Measurements from ENCODE around the gene NPM1. TPM values are rescaled to one million over a fixed set of nuclear protein-coding genes. Genes with fewer than 3 reads are reported as not detected.
A peak's percentile ranks its signal among the peaks of the same experiment; 100 is the strongest.

The NPM1 gene
- total RNA-seq, 1 experiment from 2014 or later, result 2,693 TPM

DNA sequence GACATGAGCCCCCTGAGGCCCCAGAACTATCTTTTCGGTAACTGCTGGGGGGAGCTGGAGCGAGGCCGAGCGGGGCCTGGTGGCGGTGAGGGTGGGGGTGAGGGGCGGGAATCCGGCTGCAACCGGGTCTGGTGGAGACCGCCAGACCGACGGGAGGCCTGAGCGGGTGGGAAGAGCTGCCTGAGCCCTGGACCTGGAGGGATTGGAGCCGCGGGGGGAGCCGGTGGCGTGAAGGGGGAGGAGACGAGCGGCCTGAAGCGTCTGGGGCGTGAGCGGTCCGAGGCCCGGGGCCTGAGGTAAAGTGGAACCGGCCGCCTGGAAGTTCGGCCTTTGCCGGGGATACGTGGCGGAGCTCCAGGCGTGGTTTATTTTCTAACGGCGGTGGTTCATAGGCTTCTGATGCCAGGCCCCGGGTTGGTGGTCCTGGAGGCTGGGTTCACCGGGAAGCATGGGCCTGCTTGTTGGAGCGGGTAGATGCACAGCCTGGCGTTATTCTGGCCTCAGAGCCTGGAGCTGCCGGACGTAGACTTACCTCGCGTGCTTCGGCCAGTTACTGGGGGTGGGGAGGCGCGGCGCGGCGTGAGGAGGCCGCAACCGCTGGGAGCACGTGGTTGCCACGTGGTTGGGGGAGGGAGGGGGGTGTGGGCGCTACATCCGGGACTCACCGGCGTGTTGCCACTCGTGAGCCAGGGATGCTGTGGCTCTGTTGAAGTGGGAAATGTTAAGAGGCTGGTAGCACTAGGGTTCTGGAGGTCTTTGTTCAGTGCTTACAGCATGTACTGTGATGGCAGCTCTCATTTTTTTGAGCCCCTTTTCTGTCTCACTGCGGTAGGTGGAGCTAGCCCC lies 544 bp downstream of the NPM1 start (continued):
- no peak for TF ChIP-seq FOSL1 (IDR thresholded peaks at IDR 0.05; ENCODE audit: low read depth)
- TF ChIP-seq YY1 (IDR thresholded peaks at IDR 0.05; ENCODE audit: extremely low read depth, insufficient replicate concordance, low read depth, low read length), result no peak
- TF ChIP-seq EGR1 (IDR thresholded peaks at IDR 0.05; ENCODE audit: low read depth), result no peak
- no peak for TF ChIP-seq EZH2phosphoT487 (IDR thresholded peaks at IDR 0.05; ENCODE audit: borderline replicate concordance)

DNA sequence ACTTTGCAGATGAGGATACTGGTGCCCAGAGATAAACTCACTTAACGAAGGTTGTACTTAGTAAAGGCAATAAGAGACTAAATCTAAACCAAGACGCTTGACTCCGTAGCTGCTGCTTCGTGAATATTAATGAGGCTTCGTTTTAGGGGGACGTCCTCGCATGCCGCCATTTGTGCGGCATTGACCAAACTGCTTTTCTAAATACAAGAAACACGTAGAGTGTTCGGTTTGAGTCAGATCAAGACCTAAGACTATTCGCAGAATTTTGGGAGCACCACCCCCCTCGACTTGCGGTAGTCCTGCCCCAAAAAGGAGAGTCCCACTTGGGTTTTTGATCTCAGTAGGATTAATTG lies 1.1 kb downstream of the NPM1 start:
- no peaks in the 10 kb centered on the region for H3K9me3 ChIP-seq (ENCODE audit: control insufficient read depth in 1 of 2, insufficient read depth in 1 of 2, low read depth in 1 of 2, low read length in 2 of 2)
- peaks cover 61% of the 10 kb centered on the region for H3K79me2 ChIP-seq (ENCODE audit: insufficient read depth, low read length)
- DNase-seq (ENCODE audit: low read depth, low spot score) (no peak), ATAC-seq (no peak)
- H3K9me2 ChIP-seq (ENCODE audit: insufficient read depth), result no peaks in the 10 kb centered on the region
- intact Hi-C loops (cut with micrococcal nuclease), result no loop called here
- peak overlapping the region; percentile 51 to 80 for H3K4me3 ChIP-seq (replicated peaks in 1 of 2; ENCODE audit: low read depth in 1 of 2, low read length in 2 of 2)
- H4K20me1 ChIP-seq (ENCODE audit: insufficient read depth), result peaks cover 53% of the 10 kb centered on the region
- H3K4me2 ChIP-seq (ENCODE audit: low read length), result peak overlapping the region; percentile 77
- ChIA-PET CTCF (no interaction called here), POLR2A (interaction anchor here (0.6 to 1.5 kb wide), 5 partner anchors 10 to 472 kb away, joined by 3 to 12 read pairs (median 4); partner anchors contain the start of gene FGF18), RAD21 (ENCODE audit: low non-redundant PET in 1 of 2, low total read pairs in 2 of 2, uncharacterized antibody in 2 of 2, unreplicated experiment in 2 of 2) (no interaction called here)
- no peaks in the 10 kb centered on the region for H3K27me3 ChIP-seq (ENCODE audit: insufficient read depth, low read length)
- no peak for TF ChIP-seq ZFX (IDR thresholded peaks at IDR 0.05)
- no peak for TF ChIP-seq SRF (IDR thresholded peaks at IDR 0.05; ENCODE audit: low read depth)
- no peak for TF ChIP-seq SIN3A (IDR thresholded peaks at IDR 0.05; ENCODE audit: low read depth)
- TF ChIP-seq, protein P1, sequence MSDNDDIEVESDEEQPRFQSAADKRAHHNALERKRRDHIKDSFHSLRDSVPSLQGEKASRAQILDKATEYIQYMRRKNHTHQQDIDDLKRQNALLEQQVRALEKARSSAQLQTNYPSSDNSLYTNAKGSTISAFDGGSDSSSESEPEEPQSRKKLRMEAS (IDR thresholded peaks at IDR 0.05), result no peak
- TF ChIP-seq EZH2 (IDR thresholded peaks at IDR 0.05), result no peak
- TF ChIP-seq SP1 (IDR thresholded peaks at IDR 0.05; ENCODE audit: low read depth), result no peak
- no peak for TF ChIP-seq CEBPB (IDR thresholded peaks at IDR 0.05; ENCODE audit: low read depth)
- no peak for TF ChIP-seq EZH2phosphoT487 (IDR thresholded peaks at IDR 0.05; ENCODE audit: borderline replicate concordance)
- TF ChIP-seq ELF1 (IDR thresholded peaks at IDR 0.05; ENCODE audit: borderline replicate concordance, low read depth), result no peak
- TF ChIP-seq, protein P2, sequence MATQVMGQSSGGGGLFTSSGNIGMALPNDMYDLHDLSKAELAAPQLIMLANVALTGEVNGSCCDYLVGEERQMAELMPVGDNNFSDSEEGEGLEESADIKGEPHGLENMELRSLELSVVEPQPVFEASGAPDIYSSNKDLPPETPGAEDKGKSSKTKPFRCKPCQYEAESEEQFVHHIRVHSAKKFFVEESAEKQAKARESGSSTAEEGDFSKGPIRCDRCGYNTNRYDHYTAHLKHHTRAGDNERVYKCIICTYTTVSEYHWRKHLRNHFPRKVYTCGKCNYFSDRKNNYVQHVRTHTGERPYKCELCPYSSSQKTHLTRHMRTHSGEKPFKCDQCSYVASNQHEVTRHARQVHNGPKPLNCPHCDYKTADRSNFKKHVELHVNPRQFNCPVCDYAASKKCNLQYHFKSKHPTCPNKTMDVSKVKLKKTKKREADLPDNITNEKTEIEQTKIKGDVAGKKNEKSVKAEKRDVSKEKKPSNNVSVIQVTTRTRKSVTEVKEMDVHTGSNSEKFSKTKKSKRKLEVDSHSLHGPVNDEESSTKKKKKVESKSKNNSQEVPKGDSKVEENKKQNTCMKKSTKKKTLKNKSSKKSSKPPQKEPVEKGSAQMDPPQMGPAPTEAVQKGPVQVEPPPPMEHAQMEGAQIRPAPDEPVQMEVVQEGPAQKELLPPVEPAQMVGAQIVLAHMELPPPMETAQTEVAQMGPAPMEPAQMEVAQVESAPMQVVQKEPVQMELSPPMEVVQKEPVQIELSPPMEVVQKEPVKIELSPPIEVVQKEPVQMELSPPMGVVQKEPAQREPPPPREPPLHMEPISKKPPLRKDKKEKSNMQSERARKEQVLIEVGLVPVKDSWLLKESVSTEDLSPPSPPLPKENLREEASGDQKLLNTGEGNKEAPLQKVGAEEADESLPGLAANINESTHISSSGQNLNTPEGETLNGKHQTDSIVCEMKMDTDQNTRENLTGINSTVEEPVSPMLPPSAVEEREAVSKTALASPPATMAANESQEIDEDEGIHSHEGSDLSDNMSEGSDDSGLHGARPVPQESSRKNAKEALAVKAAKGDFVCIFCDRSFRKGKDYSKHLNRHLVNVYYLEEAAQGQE (IDR thresholded peaks at IDR 0.05; ENCODE audit: low read depth), result no peak
- no peak for TF ChIP-seq CBX3 (IDR thresholded peaks at IDR 0.05; ENCODE audit: low read depth)
- H3K4me1 ChIP-seq (ENCODE audit: control insufficient read depth in 1 of 2, insufficient read depth in 2 of 2, low read length in 2 of 2), result peaks cover 17 to 48% of the 10 kb centered on the region in 2 experiments
- peak overlapping the region; percentile 88 for H3K9ac ChIP-seq (ENCODE audit: low read length)
- H2AFZ ChIP-seq (ENCODE audit: low read depth, low read length, poor library complexity, severe bottlenecking), result no peak overlapping the region
- TSS peak; percentile 36 for BruUV-seq (replicated peaks)
- H3K36me3 ChIP-seq (ENCODE audit: control insufficient read depth in 1 of 2, insufficient read depth in 2 of 2, low read length in 2 of 2), result peaks cover 36 to 53% of the 10 kb centered on the region in 2 experiments
- peak overlapping the region; percentile 90 for H3K27ac ChIP-seq (ENCODE audit: low read depth, low read length)
